ENCODE measurements around the gene TREM2.

DNA sequence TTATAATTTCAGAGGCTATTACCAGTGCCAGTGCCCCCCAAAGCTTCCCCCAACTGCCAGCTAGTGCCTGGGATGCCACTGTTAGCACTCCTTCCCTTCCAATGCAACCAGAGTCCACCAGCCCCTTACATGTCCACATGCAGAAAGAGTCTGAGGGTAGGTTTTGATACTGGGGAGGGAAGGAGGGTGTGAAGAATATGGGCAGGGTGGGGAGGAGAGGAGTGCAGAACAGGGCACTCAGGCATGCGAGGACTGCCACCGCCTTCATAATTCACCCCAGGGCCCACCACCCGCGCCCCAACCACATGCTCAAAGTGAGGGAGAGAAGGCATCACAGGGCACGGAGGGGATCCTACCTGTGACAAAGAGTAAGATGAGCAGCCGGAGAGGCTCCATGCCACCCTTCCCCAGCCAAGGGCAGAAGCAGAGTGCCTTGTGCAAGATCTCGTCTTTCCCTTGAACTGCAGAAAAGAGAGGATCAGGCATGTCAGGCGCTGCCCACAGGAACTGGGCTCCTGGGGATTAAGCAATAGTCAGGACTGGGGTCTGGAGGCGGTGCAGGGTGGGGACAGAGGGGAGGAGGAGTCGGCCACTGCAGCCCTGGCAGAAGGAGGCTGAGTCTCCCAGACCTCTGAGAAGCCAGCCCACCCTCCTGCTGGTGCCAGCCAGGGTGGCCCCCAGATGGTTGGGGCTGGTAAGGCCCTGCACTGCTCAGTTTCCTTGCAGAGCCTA lies at the start of gene TREM2:
- no peak for TF ChIP-seq EZH2 (IDR thresholded peaks at IDR 0.05; ENCODE audit: insufficient read depth, poor library complexity, severe bottlenecking)
- TF ChIP-seq EZH2phosphoT487 (IDR thresholded peaks at IDR 0.05; ENCODE audit: insufficient read depth, low read depth): no peak

Data from GM23248 (cell line).